NCI-H2171 treated with DMSO at 0.1 percent for 48 hours (cell line): Measurements from ENCODE around the gene HOXD11.

Experiments used
- DNase-seq: peaks from one replicate; lab custom pipeline; 2025; lab: John Stamatoyannopoulos, UW

HOXD11 gene

DNA sequence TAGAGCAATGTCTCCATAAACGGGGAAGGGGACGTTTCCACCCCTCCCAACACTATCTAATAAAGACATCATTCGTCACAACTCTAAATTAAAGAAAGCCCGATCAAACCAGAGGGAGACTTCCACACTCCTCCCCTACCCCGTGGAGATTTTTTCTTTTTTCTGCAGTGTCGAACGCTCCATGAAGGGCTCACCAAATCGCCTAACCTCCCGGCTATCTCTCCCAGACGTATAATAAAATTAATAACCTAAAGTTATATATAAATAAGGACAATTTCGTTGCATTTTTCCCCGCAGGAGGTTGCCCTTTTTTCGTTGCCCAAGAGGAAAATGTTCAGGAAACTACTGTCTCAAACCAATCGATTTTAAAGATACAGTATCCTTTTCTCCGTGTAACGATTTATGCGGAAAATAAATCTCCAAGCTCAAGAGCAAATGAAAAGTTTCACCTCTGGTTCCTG lies 25.7 kb upstream of the HOXD11 start:
- DNase-seq = no peak

DNA sequence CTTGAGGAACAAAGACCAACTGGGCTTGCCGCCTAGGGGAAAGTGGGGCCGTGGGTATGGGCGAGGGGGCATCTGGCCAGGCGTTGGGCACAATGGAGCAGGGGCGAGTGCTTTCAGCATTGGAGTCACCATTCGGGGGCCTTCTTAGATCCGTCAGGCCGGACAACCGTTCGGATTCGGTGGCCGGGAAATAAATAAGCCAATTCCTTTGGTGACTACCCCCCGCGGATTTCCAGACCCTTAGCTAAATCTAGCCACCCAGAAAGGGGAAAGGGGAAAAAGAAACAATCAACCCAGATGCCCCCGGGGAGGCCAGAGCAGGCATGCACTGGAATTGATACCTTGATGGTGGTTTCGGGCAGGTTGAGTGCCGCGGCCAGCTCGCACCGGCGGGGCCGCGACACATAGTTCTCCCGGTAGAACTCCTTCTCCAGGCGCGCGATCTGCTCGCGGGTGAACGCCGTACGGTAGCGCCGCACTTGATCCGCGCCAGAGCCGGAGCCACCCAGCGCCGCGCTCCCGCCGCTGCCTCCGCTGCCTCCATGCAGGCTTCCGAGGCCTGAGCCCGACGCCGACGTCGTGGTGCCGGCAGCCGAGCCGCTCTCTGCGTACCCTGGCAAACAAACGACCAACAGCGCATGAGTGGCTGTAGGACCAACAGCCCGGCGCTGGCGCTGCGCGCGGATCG lies 25.1 kb upstream of the HOXD11 start:
- DNase-seq = no peak

DNA sequence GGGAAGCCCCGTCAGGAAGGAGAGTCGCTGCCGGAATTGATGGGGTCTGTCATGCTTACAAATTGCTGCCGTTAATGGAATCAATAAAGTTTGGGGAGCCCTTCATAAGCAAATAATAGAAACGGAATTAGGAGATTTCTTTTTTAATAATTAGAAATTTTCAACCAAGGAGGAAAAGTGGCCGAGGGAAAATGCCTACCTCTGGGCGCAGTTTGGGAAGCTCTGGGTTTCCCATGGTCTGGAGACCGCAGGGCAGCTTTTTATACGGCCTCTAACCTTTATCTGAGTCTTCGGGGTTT lies 24.6 kb upstream of the HOXD11 start:
- no peak for DNase-seq

DNA sequence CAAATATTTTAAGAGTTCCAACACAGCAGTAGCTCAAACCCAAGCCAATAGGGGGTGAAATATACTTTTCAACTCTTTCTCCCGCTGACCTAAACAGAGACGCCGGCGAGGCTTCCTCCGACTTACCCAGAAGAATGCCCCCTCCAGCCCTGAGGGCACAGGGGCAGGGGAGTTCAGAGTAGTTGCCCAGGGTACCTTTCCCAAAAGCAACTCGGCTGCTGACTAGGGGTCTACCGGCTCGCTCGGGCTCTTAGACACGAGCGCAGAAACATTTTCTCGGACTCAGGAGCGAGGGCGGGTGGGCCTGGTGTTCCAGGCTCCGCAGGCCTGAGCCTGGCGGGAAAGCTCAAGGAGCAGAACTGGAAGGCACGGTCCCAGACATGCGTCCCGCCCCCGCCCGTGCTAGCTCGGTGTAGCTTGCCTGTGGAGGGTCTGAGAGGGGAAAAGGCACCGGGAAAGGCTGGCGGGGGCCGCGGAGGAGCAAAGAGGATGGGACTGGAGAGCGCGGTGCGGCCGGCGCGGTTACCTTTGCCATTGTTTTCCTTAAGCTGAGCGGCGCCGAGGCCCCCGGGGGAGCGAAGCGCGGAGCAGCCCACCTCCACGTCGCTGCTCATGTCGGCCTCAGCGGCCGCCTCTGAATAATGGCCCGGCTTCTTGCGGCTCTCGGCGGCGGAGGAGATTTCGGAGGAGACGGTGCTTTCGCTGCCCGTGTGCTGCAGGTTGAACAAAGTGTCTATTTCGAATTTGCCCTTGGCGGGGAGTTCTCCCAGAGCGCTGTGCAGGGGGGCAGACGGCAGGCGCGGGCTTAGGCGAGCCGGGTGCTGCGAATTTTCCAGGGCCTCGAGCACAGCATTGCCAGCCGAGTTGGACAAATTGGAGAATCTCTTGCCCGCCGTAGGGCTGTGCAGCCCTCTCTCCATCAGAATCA lies 24.0 kb upstream of the HOXD11 start:
- no peak for DNase-seq

DNA sequence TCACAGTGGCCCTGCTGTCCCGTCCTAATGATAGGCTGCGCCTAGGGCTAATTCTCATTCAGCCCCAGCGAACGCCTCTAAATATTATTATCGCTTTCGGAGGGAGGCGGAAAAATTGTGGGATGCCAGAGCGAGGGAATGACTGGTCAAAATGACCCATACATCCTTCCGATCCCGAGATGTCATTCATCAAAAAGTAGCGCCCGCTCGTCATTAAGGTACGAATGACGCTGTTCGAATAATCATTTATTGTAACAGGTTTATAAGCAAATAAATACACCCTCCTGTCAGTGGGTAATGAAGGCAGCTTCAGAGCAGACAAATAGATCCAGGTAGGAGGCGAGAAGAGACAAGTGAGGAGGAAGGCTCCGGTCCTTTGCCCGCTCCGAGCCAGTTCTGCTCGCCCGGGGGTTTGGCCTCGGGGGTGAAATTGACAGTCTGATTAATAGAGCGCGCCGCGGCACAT lies 23.3 kb upstream of the HOXD11 start, which contains the start of gene EVX2:
Gene EVX2, minus strand, starts transcription at position 167 of the 466 bp plus-strand sequence. CDS start 186 bp downstream, outside the sequence.
- DNase-seq = no peak

DNA sequence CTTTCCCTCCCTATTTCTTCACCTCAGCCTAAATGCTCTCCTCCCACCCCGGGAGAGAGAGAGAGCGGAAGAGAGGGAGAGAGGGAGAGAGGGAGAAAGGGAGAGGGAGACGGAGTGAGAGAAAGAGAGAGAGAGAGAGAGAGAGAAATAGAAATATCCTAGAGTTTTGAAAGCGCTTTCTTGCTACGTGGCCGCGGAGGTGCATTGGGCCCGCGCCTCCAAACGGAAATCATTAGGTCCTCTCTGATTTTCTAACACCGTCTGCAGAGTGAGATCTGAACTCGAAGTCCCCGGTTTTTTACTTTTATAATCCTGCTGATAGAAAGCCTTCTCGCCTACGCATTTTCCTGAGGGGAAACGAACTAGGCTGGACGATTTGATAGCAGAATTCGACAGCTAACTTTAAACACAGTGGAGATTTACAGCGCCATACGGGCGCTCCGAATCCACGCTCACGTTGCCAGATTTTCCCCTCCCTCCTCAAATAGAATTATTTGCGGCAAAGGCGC lies 22.4 kb upstream of the HOXD11 start:
- DNase-seq = no peak

DNA sequence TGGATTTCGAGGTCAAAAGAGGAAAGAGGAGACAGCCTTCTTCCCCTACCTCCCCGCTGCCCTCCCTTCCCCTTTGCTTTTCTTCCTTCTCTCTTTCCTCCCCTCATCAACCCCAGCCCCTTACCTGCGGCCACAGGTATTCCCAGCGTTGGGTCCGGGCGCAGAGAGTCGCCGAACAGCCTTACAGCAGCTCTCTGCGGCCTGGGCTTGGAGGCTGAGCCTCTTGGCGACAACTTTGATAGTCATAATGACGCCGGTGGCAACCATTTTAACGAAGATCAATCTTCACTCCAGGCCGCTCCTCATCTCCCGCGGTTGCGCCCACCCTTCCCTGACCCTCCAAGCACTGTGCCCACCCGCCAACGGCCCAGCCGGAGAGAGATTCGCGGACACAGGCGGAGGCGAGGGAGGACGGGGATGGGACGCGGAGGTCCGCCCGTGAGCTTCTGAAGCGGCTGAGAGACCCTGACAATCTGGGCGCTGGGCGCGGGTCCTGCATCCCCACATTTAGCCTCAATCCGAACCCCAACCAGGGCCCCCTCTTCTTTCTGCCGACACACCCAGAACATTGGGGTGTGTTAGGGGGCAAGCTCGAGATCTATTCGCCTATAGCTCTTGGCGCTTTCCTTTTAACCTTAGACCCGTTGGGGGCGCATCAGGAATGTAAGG lies 21.8 kb upstream of the HOXD11 start:
- no peak for DNase-seq

DNA sequence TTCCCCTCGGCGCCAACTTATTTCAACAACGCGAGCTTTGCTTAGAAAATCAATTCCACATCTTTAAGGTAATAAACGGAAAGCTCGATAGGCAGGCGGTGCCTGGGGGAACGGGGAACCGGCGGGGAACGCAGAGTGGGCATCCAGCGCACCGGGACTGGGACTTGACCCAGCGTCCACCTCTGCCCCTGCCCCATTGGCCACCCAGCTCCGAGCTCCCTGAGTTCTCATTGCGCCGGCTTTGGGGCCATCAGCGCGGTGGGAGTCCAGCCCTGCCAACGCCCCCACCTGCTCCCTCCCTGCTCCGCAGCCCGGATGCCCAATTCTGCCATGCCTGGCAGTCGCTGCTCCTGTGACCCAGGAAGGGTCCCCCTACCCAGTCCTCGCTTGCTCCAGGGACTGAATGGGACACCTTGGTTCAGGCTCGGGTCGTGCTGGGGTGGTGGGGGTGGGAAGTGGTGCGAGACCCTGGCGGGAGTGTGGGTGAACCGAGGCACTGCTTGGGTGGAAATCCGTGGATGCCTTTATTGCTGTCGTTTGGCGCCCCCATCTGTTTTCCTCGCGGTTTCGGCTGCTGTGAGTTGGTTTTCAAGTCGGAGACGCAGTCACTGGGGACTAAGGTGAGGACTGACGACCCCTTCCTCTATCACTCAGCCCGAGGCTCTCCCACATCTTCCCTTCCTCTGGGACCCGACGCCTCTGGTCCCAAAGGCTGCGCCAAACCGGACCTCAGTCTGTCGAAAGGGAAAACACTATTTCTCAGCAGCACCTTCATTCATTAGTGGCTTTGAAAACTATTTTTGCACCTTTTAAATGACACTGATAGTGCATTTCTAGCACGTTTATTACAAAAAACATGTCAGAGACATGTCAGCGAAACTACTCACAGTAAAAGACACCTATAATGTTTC lies 21.0 kb upstream of the HOXD11 start:
- DNase-seq = peak; percentile 41

DNA sequence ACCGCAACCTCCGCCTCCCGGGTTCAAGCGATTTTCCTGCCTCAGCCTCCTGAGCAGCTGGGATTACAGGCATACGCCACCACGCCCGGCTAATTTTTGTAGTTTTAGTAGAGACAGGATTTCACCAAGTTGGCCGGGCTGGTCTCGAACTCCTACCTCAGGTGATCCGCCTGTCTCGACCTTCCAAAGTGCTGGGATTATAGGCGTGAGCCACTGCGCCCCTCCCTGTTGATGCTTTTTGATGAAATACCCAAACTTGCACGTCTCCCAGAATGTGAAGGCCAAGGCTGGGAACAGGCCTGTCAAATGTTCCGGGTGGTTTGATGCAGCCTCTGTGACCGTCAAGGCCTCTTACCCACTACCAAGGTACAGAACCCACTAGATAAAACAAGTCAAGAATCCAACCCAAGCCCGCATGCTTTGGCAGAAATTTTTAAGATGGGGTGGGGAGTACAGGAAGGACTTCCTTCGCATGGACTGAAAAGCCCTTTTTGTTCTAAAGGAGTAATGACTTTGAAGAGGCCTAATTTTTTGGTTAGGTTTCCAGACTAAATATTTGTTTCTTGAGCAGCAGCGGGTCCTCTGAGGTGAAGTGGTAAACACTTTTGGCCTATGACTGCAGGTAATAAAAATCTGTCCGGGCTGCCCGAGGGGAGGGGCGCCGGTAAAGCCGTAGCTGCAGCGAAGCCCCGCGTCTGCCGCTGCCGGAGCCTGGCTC lies 19.6 kb upstream of the HOXD11 start:
- DNase-seq = no peak

DNA sequence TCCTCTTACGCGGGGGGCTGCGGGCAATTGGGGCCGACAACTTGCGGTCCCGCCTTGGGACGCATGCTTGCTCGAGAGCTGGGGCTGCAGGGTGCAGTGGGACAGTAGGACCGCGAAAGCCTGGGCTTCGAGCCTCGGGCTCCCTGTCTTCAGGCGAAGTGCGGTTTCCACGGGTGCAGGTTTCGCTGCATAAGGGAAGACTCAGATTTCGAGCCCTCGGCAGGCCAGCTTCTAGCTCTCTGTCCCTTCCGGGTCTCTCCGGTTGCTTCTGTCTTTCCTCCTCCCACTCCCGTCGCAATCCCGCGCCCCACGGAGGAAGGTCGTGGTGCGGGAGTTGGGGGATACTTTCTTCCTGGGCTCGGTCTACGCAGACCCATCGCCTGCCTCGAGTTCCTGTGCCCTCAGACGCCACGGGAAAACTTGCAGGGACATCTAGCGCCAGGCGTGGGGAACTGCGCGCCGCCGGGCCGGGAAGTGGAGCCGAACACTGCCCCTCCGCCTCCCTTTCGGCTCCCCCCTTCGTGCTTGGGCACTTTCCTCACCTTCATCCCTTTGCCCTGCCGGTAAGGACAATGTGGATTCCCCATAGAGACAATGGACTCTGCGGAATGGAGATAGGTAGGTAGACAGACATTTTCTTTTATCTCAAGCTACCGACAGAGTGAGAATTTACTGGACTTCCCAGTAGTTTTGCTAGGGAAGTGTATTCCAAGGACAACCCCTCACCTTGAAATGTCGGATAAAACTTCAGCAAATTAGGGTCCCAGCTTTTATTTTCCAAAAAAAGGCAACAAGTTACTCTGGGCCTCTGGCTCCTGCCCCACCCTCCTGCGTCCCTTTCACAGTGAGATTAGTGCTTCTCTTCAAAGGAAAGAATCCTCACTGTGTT lies 18.8 kb upstream of the HOXD11 start:
- peak; percentile 53 for DNase-seq

DNA sequence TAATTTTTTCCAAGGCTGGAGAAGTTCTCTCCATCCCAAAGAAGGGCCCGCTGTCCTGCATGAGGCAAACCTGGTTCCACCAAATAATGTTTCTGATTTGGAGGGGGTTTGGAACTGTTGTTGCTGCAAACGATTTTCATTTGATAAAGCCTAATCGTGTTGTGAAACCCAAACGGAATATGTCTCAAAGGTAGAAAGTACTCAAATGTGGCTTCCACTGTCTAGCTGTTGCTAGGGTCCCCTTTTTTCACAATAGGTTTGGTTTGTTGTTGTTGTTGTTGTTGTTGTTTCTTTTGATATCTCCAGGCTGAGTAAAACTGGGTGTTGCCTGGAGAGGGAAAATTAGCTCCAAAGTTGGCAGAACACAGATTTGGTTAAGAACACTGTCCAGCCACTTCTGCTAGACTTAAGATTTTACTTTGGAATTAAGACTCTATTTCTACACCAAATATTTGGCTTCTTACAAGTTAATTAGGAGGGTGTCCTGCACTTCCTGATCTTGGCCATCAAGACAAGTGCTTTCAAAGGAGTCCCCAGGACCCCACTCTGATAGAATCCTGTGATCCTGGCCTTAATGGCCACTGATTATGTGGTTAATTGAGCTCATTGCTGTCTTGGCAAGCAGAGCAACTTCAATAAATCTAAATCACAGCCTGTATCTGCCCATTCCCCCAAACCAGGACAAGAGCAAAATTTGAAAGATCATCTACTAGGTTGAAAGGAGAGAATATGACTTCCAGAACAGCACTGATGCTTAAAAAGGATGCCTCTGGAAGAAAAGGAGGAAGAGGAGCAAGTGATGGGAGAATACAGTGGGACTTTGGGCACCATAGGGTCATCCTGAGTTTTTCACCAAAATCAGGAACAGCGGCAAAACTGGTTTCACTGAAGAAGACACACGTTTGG lies 17.9 kb upstream of the HOXD11 start:
- DNase-seq = no peak

DNA sequence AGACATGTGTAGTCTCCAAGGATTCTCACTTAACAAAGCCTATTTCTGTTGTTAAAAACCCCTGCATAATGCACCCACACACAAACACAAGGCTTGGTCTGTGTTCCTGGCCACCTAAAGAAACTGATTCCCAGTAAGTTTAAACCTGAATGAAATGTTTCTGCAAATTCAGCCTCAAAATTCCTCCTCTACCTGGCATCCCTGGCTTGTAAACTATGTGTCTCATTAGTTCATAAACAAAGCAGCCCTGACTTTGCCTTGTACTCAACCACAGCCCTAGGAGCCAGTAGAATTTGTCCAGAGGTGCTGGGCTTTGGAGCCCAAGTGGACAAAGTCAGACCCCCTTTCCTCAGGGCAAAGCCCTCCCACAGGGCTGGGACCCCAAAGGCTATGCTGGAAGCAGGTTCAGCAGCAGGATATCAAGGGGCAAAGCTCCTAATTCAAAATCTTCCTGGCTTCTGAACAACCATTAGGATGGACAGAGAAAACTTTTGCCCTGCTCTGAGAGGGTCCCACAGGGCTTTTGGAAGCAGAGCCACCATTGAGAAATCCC lies 17.2 kb upstream of the HOXD11 start:
- DNase-seq = no peak

DNA sequence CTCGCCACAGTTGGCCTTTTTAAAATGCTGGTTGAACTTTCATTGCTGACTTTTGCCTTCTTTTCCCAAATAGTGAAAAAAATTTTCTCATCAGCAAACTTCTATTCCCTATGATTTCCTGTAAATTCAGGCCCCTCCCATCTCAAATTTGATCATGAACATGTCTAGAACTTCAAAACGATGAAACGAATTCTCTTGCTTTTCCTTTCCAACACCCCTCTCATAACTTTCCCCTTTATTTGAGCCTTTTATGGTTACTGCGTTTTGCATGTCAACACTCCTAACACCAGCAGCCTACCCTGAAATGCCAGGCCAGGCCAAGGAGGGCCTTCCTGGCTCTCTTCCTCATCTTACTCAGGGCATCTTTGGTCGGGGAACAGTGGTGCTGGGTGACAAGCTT lies 16.2 kb upstream of the HOXD11 start:
- no peak for DNase-seq

DNA sequence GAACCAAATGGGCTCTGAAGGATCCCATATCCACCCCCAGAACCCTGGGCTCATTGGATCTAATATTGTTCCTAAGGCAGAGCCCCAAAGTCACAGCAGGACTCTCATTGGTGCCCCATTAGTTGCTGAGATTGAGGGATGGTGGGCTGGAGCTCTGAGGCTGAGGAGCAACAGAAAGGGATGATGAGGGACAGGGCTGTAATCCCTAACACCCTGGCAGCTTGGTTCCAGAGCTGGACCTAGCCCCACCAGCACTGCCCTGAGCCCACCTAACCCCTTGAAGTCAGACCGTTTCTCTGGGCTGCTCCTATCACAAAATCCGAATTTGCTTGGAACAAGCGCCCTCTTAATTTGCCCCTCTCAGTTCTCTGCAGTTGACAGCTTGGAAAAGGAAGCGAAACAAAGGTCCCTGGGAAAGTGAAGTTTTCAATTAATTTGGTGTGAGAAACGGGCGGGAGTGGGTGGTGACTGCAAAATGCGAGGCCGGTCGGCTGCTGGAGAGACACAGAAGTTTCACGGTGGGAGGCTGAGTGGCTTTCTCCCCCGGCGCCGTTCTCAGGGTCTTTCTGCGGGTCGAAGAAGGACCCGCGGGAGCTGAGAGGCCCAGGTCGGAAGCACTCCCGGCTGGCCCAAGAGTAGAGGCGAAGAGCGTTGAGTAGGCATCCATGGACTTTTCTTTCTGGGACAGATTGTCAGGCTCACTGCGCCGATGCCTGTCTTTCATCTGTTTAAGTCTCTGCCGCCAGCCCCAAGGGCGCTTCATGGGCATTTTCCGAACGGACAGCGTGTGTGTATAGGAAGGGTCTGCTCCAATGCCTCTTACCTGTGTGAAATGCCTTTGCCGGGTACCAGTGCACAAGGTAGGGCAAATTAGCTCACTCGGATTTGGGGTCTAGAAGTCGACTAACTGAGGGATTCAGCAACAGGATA lies 15.5 kb upstream of the HOXD11 start:
- DNase-seq = no peak

DNA sequence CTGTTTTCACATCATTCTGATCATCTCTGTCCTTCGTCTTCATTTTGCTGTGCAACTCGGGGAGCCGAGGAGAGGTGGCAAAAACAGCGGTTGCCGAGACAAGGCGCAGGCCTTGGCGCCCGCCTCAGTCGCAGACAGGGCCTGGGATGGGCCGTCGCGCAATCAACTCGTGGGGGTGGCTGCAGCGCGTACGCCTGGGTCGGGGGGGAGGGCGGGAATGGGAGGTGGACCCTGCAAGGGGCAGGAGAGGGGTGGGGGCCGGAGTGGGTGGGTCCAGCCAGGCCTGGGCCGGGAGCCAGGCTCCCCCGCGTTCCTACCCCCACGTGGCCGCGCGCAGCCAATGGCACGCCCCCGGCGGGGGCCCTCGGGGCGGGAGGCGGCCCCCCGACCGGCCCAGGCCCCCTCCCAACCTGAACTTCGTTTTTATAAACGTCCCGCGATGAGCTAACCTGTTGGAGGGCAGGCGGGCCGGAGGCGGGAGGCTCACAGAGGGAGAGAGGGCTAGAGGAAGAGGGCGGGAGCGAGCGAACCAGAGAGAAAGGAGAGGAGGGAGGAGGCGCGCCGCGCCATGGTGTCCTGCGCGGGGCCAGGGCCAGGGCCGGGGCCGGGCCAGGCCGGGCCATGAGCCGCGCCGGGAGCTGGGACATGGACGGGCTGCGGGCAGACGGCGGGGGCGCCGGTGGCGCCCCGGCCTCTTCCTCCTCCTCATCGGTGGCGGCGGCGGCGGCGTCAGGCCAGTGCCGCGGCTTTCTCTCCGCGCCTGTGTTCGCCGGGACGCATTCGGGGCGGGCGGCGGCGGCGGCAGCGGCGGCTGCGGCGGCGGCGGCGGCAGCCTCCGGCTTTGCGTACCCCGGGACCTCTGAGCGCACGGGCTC lies 14.6 kb upstream of the HOXD11 start, which contains the start of gene HOXD13:
Gene HOXD13, plus strand, starts transcription at position 452 of the 875 bp plus-strand sequence. Its CDS starts 170 bp downstream, at position 622.
- peak; percentile 39 for DNase-seq
